H1 (cell line): ENCODE data around the gene UBTD2. TPM values are rescaled to one million over a fixed set of nuclear protein-coding genes. Genes with fewer than 3 reads are reported as not detected.

Source experiments
- CTCF ChIA-PET: fragments of 300-600 bp; sonication (Branson Sonifier 250); formaldehyde crosslinking; loops from one replicate; lab custom pipeline; 2021; ENCODE audit not compliant: partially characterized antibody; lab: Charles Lee
- POLR2A ChIA-PET: fragments of 300-600 bp; sonication (Branson Sonifier 250); formaldehyde crosslinking; loops from one replicate; lab custom pipeline; 2021; ENCODE audit warnings: inconsistent platforms; ENCODE audit not compliant: partially characterized antibody; lab: Charles Lee
- DNase-seq, 2 experiments: peaks; one replicate each; pipeline versions ENCODE4 v3.0.0 to v3.0.0-alpha.2; 2010 to 2022; ENCODE audit warnings: low spot score in 2 of 2, low read depth in 1 of 2, mixed read lengths in 1 of 2
- FAIRE-seq: peaks from 2 replicates; lab custom pipeline; 2011; peaks lifted over from hg19 to GRCh38; lab: Jason Lieb, UNC
- H2AFZ ChIP-seq: 2 replicates; pipeline ENCODE4 v1.8.1; 2012; ENCODE audit warnings: low read length, inconsistent platforms
- H2AK5ac ChIP-seq: 2 replicates; pipeline ENCODE4 v1.6.1; 2013; ENCODE audit warnings: low read depth, low read length
- H2BK120ac ChIP-seq: replicated peaks from 2 replicates; pipeline ENCODE3; 2013; ENCODE audit warnings: low read depth, low read length, inconsistent platforms
- H2BK12ac ChIP-seq: 2 replicates; pipeline ENCODE4 v1.6.1; 2013; ENCODE audit warnings: low read depth, low read length
- H2BK15ac ChIP-seq: 2 replicates; pipeline ENCODE4 v1.6.1; 2013; ENCODE audit warnings: low read length
- H2BK20ac ChIP-seq: 2 replicates; pipeline ENCODE4 v1.6.1; 2013; ENCODE audit warnings: low read length
- H2BK5ac ChIP-seq: 2 replicates; pipeline ENCODE4 v1.6.1; 2013; ENCODE audit warnings: low read depth, low read length
- H3K14ac ChIP-seq: 2 replicates; pipeline ENCODE4 v1.6.1; 2013; ENCODE audit warnings: inconsistent platforms; ENCODE audit not compliant: insufficient read length
- H3K18ac ChIP-seq: 2 replicates; pipeline ENCODE4 v1.6.1; 2013; ENCODE audit warnings: low read length; ENCODE audit errors: extremely low read depth
- H3K23ac ChIP-seq: 2 replicates; pipeline ENCODE4 v1.6.1; 2013; ENCODE audit warnings: inconsistent platforms; ENCODE audit not compliant: insufficient read length
- H3K23me2 ChIP-seq: 2 replicates; pipeline ENCODE4 v1.6.1; 2013; ENCODE audit warnings: low read depth, low read length
- H3K27ac ChIP-seq: 2 replicates; pipeline ENCODE4 v1.6.1; 2011; ENCODE audit warnings: low read depth, low read length, inconsistent platforms
- H3K27me3 ChIP-seq, 4 experiments: replicated peaks in 1 of 4; 1 replicate in 1 of 4; 2 replicates in 3 of 4; pipeline versions ENCODE4 v1.6.1 to v1.8.1; 2011 to 2013; ENCODE audit warnings: low read length in 3 of 4, mild to moderate bottlenecking in 3 of 4, inconsistent platforms in 2 of 4, mixed read lengths in 2 of 4, moderate library complexity in 1 of 4; ENCODE audit not compliant: control insufficient read depth in 3 of 4, insufficient read depth in 3 of 4; ENCODE audit errors: extremely low read depth in 1 of 4
- H3K36me3 ChIP-seq, 4 experiments: 2 replicates each; pipeline versions ENCODE4 v1.6.1 to v1.8.1; 2011 to 2013; ENCODE audit warnings: mild to moderate bottlenecking in 4 of 4, low read length in 3 of 4, moderate library complexity in 2 of 4, control low read depth in 1 of 4, inconsistent platforms in 1 of 4; ENCODE audit not compliant: insufficient read depth in 4 of 4, control insufficient read depth in 2 of 4
- H3K4ac ChIP-seq: replicated peaks from 2 replicates; pipeline ENCODE3; 2013; ENCODE audit warnings: low read length, low read depth, mixed read lengths, inconsistent platforms; ENCODE audit not compliant: insufficient read length
- H3K4me1 ChIP-seq, 4 experiments: replicated peaks in 1 of 4; 1 replicate in 1 of 4; 2 replicates in 3 of 4; pipeline versions ENCODE4 v1.6.1 to v1.8.1; 2011 to 2013; ENCODE audit warnings: low read length in 3 of 4, inconsistent platforms in 2 of 4, mixed read lengths in 1 of 4; ENCODE audit not compliant: insufficient read depth in 4 of 4, control insufficient read depth in 3 of 4
- H3K4me2 ChIP-seq, 2 experiments: 2 replicates each; pipeline versions ENCODE4 v1.6.1 to v1.8.1; 2011 to 2013; ENCODE audit warnings: low read depth in 2 of 2, low read length in 2 of 2, control low read depth in 1 of 2, inconsistent platforms in 1 of 2, mild to moderate bottlenecking in 1 of 2; ENCODE audit not compliant: insufficient read depth in 1 of 2
- H3K4me3 ChIP-seq, 4 experiments: fragments of 200-600, 300-600 bp in 1 of 4; sonication (generic), shearing (Covaris generic), sonication (Bioruptor Twin) in 1 of 4; 2 replicates each; pipeline versions ENCODE4 v1.5.1 to v1.8.1; 2011 to 2016; ENCODE audit warnings: low read length in 4 of 4, low read depth in 3 of 4, control low read depth in 2 of 4, inconsistent platforms in 2 of 4, mild to moderate bottlenecking in 2 of 4, mixed read lengths in 1 of 4, moderate library complexity in 1 of 4; ENCODE audit not compliant: insufficient read depth in 2 of 4; ENCODE audit errors: extremely low read depth in 1 of 4
- H3K56ac ChIP-seq: replicated peaks from 2 replicates; pipeline ENCODE3; 2013; ENCODE audit warnings: low read depth, mild to moderate bottlenecking, mixed read lengths, low read length, inconsistent platforms; ENCODE audit not compliant: insufficient read length
- H3K79me1 ChIP-seq: 2 replicates; pipeline ENCODE4 v1.6.1; 2013; ENCODE audit warnings: low read depth, low read length, control low read depth
- H3K79me2 ChIP-seq, 2 experiments: 2 replicates each; pipeline versions ENCODE4 v1.6.1 to v1.8.1; 2012 to 2013; ENCODE audit warnings: low read length in 2 of 2, mild to moderate bottlenecking in 2 of 2, inconsistent platforms in 1 of 2; ENCODE audit not compliant: insufficient read depth in 2 of 2, control insufficient read depth in 1 of 2
- H3K9ac ChIP-seq, 4 experiments: replicated peaks in 1 of 4; 1 replicate in 1 of 4; 2 replicates in 3 of 4; pipeline versions ENCODE4 v1.6.1 to v1.8.1; 2011 to 2013; ENCODE audit warnings: low read depth in 3 of 4, low read length in 3 of 4, control low read depth in 2 of 4, mild to moderate bottlenecking in 2 of 4, moderate library complexity in 2 of 4, inconsistent platforms in 1 of 4; ENCODE audit errors: extremely low read depth in 1 of 4
- H3K9me3 ChIP-seq, 2 experiments: 2 replicates each; pipeline versions ENCODE4 v1.6.1 to v1.8.1; 2012 to 2013; ENCODE audit warnings: mild to moderate bottlenecking in 2 of 2, moderate library complexity in 2 of 2, control low read depth in 1 of 2, inconsistent platforms in 1 of 2, low read depth in 1 of 2, low read length in 1 of 2, mixed read lengths in 1 of 2; ENCODE audit not compliant: insufficient read depth in 2 of 2
- H4K20me1 ChIP-seq, 2 experiments: replicated peaks in 1 of 2; 2 replicates each; pipeline versions ENCODE3 to v1.8.1; 2011 to 2013; ENCODE audit warnings: inconsistent platforms in 2 of 2, low read length in 2 of 2, mild to moderate bottlenecking in 1 of 2; ENCODE audit not compliant: insufficient read depth in 2 of 2, control insufficient read depth in 1 of 2
- H4K5ac ChIP-seq: 2 replicates; pipeline ENCODE4 v1.6.1; 2013; ENCODE audit warnings: low read length, low read depth, mixed read lengths, inconsistent platforms; ENCODE audit not compliant: insufficient read length
- H4K8ac ChIP-seq: 2 replicates; pipeline ENCODE4 v1.8.0; 2013; ENCODE audit warnings: mild to moderate bottlenecking, moderate library complexity, low read length, inconsistent platforms; ENCODE audit not compliant: insufficient read depth; ENCODE audit errors: extremely low read depth
- H4K91ac ChIP-seq: replicated peaks from 2 replicates; pipeline ENCODE3; 2013; ENCODE audit warnings: low read length, mixed read lengths, inconsistent platforms; ENCODE audit not compliant: insufficient read length
- ASH2L ChIP-seq: fragments of 200-600, 300-600 bp; sonication (generic); IDR thresholded peaks from one replicate; pipeline ENCODE4 v1.7.1; 2017; ENCODE audit warnings: low read length
- BCL11A ChIP-seq, 2 experiments: IDR thresholded peaks; one replicate each; pipeline ENCODE4 v1.6.1; 2011; ENCODE audit warnings: low read depth in 2 of 2, low read length in 2 of 2, mild to moderate bottlenecking in 2 of 2
- FOSL1 ChIP-seq: IDR thresholded peaks from 2 replicates; pipeline ENCODE4 v1.6.1; 2011; ENCODE audit warnings: mild to moderate bottlenecking, low read depth, low read length, moderate library complexity; ENCODE audit not compliant: insufficient read depth
- NANOG ChIP-seq: IDR thresholded peaks from 2 replicates; pipeline ENCODE4 v1.6.1; 2011; ENCODE audit warnings: low read length, low read depth, mild to moderate bottlenecking, inconsistent platforms; ENCODE audit not compliant: insufficient read depth, poor library complexity, severe bottlenecking
- POLR2AphosphoS5 ChIP-seq: IDR thresholded peaks from 2 replicates; pipeline ENCODE4 v1.6.1; 2011; ENCODE audit warnings: low read depth, low read length
- POU5F1 ChIP-seq: IDR thresholded peaks from 2 replicates; pipeline ENCODE4 v1.6.1; 2011; ENCODE audit warnings: low read depth, mild to moderate bottlenecking, low read length, moderate library complexity
- SP2 ChIP-seq: IDR thresholded peaks from 2 replicates; pipeline ENCODE4 v1.6.1; 2012; ENCODE audit warnings: mild to moderate bottlenecking, low read length, inconsistent platforms
- SP4 ChIP-seq: IDR thresholded peaks from 2 replicates; pipeline ENCODE4 v1.6.1; 2012; ENCODE audit warnings: low read length, inconsistent platforms
- TAF1 ChIP-seq: IDR thresholded peaks from 2 replicates; pipeline ENCODE4 v1.6.1; 2011; ENCODE audit warnings: mild to moderate bottlenecking, low read depth, low read length
- WGBS, 2 experiments: shearing (Covaris generic) in 1 of 2; methylation state at CpG; one replicate each; pipeline versions ENCODE4 v1.1.6 to v1.1.7; 2013 to 2015; ENCODE audit warnings: low lambda C conversion rate in 2 of 2, mixed read lengths in 2 of 2, inconsistent platforms in 1 of 2, low coverage in 1 of 2, missing lambda C conversion rate in 1 of 2; ENCODE audit not compliant: insufficient replicate concordance in 2 of 2, insufficient coverage in 1 of 2, insufficient read length in 1 of 2; ENCODE audit errors: extremely low coverage in 1 of 2, missing lambda C conversion rate in 1 of 2; 5-methylcytosine and 5-hydroxymethylcytosine counted together
- polyA plus RNA-seq, 7 experiments: library from polyadenylated mRNA; depleted of rRNA in 3 of 7; stranded (reverse) in 5 of 7; unstranded in 2 of 7; fragments of >200 nt in 5 of 7; fragments of 200-250 nt in 2 of 7; gene quantifications; 1 replicate in 5 of 7; 2 replicates in 1 of 7; 4 replicates in 1 of 7; pipeline versions ENCODE4 v1.2.1 to v1.2.3, GENCODE V29; 2011 to 2013; ENCODE audit warnings: missing spikeins in 2 of 7, mixed read lengths in 2 of 7
- total RNA-seq: library from RNA; stranded (reverse); fragmentation: NEBNext Ultra II Directional; extraction: Animal tissue kit (Norgen Biotek cat#: 25700); gene quantifications from 2 replicates; pipeline ENCODE4 v1.2.1, GENCODE V29; 2021

The UBTD2 gene
- total and polyA plus RNA-seq, 2 of the 8 experiments (the other 6 are each of a cell fraction or from before 2014, with no cell fraction given) = 14.5 to 39.2 TPM

DNA sequence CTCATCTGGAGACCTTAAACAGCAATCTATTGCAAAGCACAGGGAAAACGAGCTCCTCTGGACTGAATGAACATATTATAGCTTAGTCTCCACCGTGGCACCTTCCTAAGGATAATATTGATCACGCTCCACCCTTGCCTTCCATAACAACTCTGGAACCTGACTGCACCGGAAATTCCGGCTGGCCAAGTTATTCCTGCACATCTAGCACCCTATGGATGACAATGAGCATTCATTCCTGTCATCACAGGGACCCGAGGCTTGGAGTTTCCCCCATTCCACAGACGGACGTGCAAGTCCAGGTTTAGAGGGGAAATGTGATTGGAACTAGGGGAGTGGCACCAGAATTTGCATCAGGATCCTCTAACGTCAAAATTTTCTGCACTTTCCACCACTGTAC lies 123.1 kb downstream of the UBTD2 start:
- TF ChIP-seq POU5F1 (no peak), ASH2L (no peak), FOSL1 (no peak), SP2 (no peak), POLR2AphosphoS5 (no peak), NANOG (no peak), TAF1 (no peak), BCL11A (IDR thresholded peaks at IDR 0.05; ENCODE audit: low read depth in 2 of 2, low read length in 2 of 2) (no peak), SP4 (no peak)
- TF ChIP-seq, all 59 proteins: peak for 0
- Histone ChIP-seq H3K23ac (no peak overlapping the region), H3K4me2 (no peak overlapping the region), H3K18ac (no peak overlapping the region), H2AK5ac (no peak overlapping the region), H4K8ac (no peak overlapping the region), H3K9me3 (no peaks in the 10 kb centered on the region), H3K27ac (no peak overlapping the region), H4K91ac (no peak overlapping the region), H3K4me1 (no peaks in the 10 kb centered on the region; a peak in 1 of 7 replicates), H3K56ac (no peak overlapping the region), H3K79me2 (no peaks in the 10 kb centered on the region), H2BK120ac (no peak overlapping the region), H3K36me3 (no peaks in the 10 kb centered on the region), H2BK20ac (no peak overlapping the region), H3K4ac (no peak overlapping the region), H2BK12ac (no peak overlapping the region), H3K14ac (no peak overlapping the region), H3K9ac (no peak overlapping the region), H3K79me1 (no peaks in the 10 kb centered on the region; the same call in 1 of the 2 replicates), H2AFZ (no peak overlapping the region), H4K5ac (no peak overlapping the region), H2BK15ac (no peak overlapping the region), H3K4me3 (no peak overlapping the region), H3K23me2 (no peaks in the 10 kb centered on the region), H4K20me1 (no peaks in the 10 kb centered on the region), H3K27me3 (no peaks in the 10 kb centered on the region), H2BK5ac (no peak overlapping the region)
- CTCF ChIA-PET = interaction anchor here (0.6 to 5.6 kb wide), 4 partner anchors 8 to 33 kb away, joined by 3 to 42 read pairs (median 6); partner anchors contain the start of gene EFCAB9
- POLR2A ChIA-PET = interaction anchor here (0.9 kb wide), 1 partner anchor 22 kb away, joined by 6 read pairs; no protein-coding TSS in a partner anchor
- WGBS, 2 experiments = 96% methylated on average over 9 of the region's 9 CpGs; no CpG with 5 or more reads in 1 of the 2 experiments
- DNase-seq (no peak), FAIRE-seq (no peak)
